ENCODE results near the gene EFHD1. TPM values are rescaled to one million over a fixed set of nuclear protein-coding genes. Genes with fewer than 3 reads are reported as not detected.

EFHD1 gene
- total RNA-seq, 6 experiments from 2014 or later, result 2.0 to 3.4 (median 2.9) TPM

DNA sequence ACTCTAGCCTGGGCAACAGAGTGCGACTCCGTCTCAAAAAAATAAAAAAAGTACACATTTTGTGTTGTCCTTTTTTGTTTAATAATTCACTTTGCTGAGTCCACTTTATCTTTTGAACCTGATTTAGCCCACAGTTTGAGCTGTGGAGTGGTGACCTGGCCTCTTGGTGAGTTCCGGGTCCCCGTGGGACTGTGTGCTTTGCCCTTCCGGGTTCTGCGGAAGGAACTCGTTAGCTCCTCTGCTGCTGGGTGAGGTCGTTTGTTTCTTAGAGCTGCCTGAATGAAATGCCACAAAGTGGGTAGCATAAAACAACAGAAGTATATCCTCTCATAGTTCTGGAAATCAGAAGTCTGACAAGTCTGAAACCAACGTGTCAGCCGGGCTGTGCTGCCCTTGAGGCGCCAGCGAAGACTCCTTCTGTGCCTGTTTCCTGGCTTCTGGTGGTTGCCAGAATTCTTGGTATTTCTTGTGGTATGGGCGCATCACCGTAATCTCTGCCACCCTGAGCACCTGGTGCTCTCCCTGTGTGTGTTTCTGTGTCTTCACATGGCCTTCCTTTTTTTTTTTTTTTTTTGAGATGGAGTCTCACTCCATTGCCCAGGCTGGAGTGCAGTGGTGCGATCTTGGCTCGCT lies 3.5 kb downstream of the EFHD1 start:
- Mint-ChIP-seq H3K4me3 (no peak overlapping the region), H3K4me1 (ENCODE audit: low read depth) (peaks cover 13% of the 10 kb centered on the region), H3K27me3 (ENCODE audit: insufficient read depth) (peaks cover 65% of the 10 kb centered on the region), H3K36me3 (ENCODE audit: low read depth) (no peaks in the 10 kb centered on the region), H3K27ac (no peak overlapping the region), H3K9me3 (no peaks in the 10 kb centered on the region)
- no peak for DNase-seq
- TF ChIP-seq CTCF (IDR thresholded peaks at IDR 0.05), result no peak

- Mint-ChIP-seq H3K4me3 (no peak overlapping the region), H3K27ac (no peak overlapping the region), H3K27me3 (ENCODE audit: insufficient read depth) (peaks cover 66% of the 10 kb centered on the region), H3K9me3 (no peaks in the 10 kb centered on the region), H3K4me1 (ENCODE audit: low read depth) (peaks cover 10% of the 10 kb centered on the region; the same call in 1 of the 2 replicates), H3K36me3 (ENCODE audit: low read depth) (no peaks in the 10 kb centered on the region)
- TF ChIP-seq CTCF (IDR thresholded peaks at IDR 0.05), result no peak
- no peak for DNase-seq
Measured at GRCh38 chr2:232637866-232638583, 4.6 kb downstream of the EFHD1 start.

DNA sequence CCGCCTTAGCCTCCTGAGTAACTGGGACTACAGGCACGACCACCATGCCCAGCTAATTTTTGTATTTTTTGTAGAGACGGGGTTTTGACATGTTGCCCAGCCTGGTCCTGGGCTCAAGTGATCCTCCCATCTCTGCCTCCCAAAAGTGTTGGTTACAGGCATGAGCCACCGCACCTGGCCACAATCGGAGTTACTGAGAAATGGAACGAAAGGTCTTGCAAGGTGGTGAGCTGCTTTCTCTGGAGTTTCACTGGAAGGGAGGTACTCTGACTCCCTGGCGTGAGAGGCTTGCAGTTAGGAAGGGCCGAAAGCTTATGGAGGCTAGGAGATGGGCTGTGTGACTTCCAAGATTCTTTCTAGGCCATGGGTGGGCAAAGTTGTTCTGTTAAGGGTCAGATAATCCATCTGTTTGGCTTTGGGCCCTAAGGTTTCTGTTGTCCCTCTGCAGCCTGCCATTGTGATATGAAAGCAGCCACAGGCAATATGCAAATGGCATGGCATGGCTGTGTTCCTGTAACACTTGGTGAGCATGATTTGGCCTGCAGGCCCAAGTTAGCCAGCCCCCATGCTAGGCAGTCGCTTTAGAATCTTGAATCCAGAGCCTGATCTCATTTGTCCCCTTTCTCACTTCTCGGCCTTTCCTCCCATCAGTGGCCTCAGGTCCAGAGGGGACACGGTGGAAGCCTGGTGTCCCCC lies 7.9 kb downstream of the EFHD1 start:
- Mint-ChIP-seq H3K27me3 (ENCODE audit: insufficient read depth) (peaks cover 58% of the 10 kb centered on the region), H3K27ac (no peak overlapping the region), H3K4me3 (no peak overlapping the region), H3K4me1 (ENCODE audit: low read depth) (peaks cover 4% of the 10 kb centered on the region; the same call in 1 of the 2 replicates), H3K36me3 (ENCODE audit: low read depth) (no peaks in the 10 kb centered on the region), H3K9me3 (no peaks in the 10 kb centered on the region)
- DNase-seq, result no peak
- TF ChIP-seq CTCF (IDR thresholded peaks at IDR 0.05), result no peak

DNA sequence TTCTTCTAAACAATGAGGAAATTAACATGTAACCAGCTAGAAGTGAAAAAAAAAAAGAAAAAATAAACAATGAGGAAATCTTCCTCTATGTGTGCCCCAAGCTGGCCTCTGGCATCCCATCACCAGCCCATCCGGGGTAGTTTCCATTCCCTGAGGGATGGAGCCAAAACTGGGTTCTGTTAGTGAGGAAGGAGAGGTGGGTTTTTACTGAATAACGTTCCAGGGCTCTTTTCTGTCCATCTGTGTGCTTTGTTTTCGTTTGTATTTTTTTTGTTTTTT lies 9.7 kb downstream of the EFHD1 start:
- TF ChIP-seq CTCF (IDR thresholded peaks at IDR 0.05), result no peak
- H3K27ac Mint-ChIP-seq, result no peak overlapping the region
- H3K9me3 Mint-ChIP-seq, result no peaks in the 10 kb centered on the region
- DNase-seq, result no peak
- H3K36me3 Mint-ChIP-seq (ENCODE audit: low read depth), result no peaks in the 10 kb centered on the region
- H3K4me3 Mint-ChIP-seq, result no peak overlapping the region
- H3K4me1 Mint-ChIP-seq (ENCODE audit: low read depth), result peaks cover 4% of the 10 kb centered on the region; the same call in 1 of the 2 replicates
- peaks cover 47% of the 10 kb centered on the region for H3K27me3 Mint-ChIP-seq (ENCODE audit: insufficient read depth)

GRCh38 chr2:232643813-232644347 lies 10.5 kb downstream of the EFHD1 start:
- no peak for DNase-seq
- Mint-ChIP-seq H3K27me3 (ENCODE audit: insufficient read depth) (peaks cover 45% of the 10 kb centered on the region), H3K4me3 (no peak overlapping the region), H3K36me3 (ENCODE audit: low read depth) (no peaks in the 10 kb centered on the region), H3K27ac (no peak overlapping the region), H3K9me3 (no peaks in the 10 kb centered on the region), H3K4me1 (ENCODE audit: low read depth) (peaks cover 4% of the 10 kb centered on the region; the same call in 1 of the 2 replicates)
- TF ChIP-seq CTCF (IDR thresholded peaks at IDR 0.05), result no peak

Measured in HFFc6 (cell line).